ENCODE results near the gene SYT17.

SYT17 gene

DNA sequence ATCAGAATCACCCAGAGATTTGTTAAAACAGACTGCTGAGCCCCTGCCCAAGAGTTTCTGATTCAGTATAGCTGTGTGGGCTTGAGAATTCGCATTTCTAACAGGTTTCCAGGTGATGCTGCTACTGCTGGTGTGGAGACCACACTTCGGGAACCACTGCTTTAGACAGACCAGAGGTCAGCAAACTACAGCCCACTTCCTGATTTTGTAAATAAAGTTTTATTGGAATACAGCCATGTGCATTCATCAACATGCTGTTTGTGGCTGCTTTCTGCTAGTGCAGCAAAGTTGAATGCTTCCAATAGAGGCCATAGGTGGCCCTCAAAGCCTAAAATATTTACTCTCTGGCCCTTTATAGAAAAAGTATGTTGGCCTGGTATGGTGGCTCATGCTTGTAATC lies 84.9 kb downstream of the SYT17 start:
- no peak for DNase-seq (ENCODE audit: low spot score)
- FAIRE-seq: no peak

GRCh38 chr16:19254611-19255010 lies 86.6 kb downstream of the SYT17 start:
- FAIRE-seq: no peak
- DNase-seq (ENCODE audit: low spot score): no peak

GRCh38 chr16:19264123-19264673 lies 96.2 kb downstream of the SYT17 start:
- FAIRE-seq (no peak), DNase-seq (ENCODE audit: low spot score) (no peak)

GRCh38 chr16:19265380-19265930 lies 97.4 kb downstream of the SYT17 start:
- DNase-seq (ENCODE audit: low spot score): no peak
- FAIRE-seq: no peak

DNA sequence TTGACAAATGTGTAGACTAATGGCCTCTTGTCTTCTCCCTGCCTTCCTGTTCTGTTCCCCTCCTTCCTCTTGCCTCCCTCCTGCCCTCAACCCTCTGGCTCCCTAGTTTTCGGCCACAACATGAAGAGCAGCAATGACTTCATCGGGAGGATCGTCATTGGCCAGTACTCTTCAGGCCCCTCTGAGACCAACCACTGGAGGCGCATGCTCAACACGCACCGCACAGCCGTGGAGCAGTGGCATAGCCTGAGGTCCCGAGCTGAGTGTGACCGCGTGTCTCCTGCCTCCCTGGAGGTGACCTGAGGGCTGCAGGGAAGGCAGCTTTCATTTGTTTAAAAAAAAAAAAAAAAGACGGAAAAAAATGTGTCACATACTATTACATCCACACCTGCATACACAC lies 98.7 kb downstream of the SYT17 start:
- DNase-seq (ENCODE audit: low spot score) (no peak), FAIRE-seq (no peak)

DNA sequence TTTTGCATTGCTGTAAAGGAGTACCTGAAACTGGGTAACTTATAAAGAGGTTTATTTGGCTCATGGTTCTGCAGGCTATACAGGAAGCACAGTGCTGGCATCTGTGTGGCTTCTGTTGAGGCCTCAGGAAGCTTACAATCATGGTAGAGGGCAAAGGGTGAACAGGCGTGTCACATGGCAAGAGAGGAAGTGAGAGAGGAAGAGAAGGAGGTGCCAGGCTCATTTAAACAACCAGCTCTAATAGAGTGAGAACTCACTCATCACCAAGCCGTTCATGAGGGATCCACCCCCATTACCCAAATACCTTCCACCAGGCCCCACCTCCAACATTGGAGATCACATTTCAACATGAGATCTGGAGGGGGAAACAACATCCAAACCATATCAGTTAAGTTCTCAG lies 101.1 kb downstream of the SYT17 start:
- DNase-seq (ENCODE audit: low spot score): no peak
- no peak for FAIRE-seq

GRCh38 chr16:19274165-19274797 lies 106.2 kb downstream of the SYT17 start:
- no peak for FAIRE-seq
- no peak for DNase-seq (ENCODE audit: low spot score)

- FAIRE-seq (no peak), DNase-seq (ENCODE audit: low spot score) (no peak)
Measured at GRCh38 chr16:19278403-19278802, 110.4 kb downstream of the SYT17 start.

- FAIRE-seq (no peak), DNase-seq (ENCODE audit: low spot score) (no peak)
Measured at GRCh38 chr16:19281246-19281645, 113.2 kb downstream of the SYT17 start.

DNA sequence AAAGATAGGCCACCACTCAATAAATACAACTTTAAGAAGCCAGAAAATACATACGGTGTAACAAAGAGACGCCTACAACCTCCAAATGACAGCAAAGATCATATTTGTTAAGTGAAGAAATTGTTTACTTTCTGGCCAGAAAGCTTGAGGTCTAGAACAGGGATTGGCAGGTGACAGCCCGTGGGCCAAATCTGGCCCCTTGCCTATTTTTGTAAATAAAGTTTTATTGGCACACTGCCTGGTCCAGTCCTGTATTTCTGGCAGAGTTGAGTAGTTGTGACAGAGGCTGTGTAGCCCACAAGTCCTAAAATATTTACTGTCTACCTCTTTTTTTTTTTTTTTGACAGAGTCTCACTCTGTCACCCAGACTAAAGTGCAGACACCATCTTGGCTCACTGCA lies 114.1 kb downstream of the SYT17 start:
- no peak for FAIRE-seq
- DNase-seq (ENCODE audit: low spot score): no peak

DNA sequence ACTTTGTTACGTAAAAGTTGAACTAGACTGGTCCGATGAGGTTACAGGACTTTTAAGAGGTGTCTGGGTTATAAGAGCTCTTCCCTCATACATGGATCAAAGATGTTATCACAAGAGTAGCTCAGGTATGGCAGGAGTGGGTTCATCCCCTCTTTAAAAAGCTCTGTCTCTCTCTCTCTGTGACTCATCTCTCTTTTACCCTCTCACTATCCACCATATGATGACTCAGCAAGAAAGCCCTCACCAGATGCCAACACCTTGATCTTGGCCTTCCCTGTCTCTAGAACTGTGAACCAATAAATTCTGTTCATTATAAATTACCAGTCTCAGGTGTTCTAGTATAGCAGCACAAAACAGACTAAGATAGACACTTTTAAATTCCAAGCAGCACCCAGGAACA lies 115.6 kb downstream of the SYT17 start:
- FAIRE-seq: no peak
- DNase-seq (ENCODE audit: low spot score): peak; percentile 38

DNA sequence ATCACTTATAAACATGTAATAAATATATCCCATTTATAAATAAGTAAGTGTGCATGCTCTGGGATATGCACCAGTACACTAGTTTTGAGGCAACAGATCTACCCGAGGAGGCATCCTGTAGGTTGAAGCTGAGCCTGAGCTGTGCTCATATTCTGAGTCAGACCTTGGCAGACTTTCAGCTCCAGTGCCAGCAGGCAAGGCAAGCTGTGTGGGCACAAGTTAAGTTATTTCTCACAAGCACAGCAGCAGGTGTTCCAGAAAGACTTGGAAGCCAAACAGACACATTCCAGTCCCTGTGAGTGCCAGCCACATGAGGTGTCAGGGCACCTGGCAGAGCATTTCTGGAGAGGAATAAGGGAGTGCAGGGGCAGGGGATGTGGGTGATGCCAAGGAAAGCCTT lies 116.2 kb downstream of the SYT17 start:
- DNase-seq (ENCODE audit: low spot score): peak; percentile 76
- FAIRE-seq: no peak

- DNase-seq (ENCODE audit: low spot score): no peak
- no peak for FAIRE-seq
Measured at GRCh38 chr16:19285431-19285830, 117.4 kb downstream of the SYT17 start, which contains the start of gene CLEC19A. Gene CLEC19A (plus strand): TSS chr16:19285731. CDS start chr16:19285852, 121 bp downstream.

DNA sequence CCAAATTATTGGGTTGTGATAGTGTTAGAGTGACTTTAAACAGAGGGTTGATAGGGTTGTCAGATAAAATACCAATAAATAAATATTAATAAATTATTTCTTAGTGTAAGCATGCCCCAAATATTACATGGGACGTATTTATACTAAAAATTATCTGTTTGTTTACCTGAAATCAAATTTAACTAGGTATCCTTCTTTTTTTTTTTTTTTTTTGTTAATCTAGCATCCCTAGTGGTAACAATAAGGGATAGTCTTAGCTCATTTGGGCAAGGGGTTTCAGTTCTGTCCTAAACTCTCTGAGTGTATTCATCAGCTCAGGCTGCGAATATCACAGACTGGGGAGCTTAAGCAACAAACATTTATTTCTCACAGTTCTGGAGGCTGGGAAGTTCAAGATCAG lies 118.8 kb downstream of the SYT17 start:
- DNase-seq (ENCODE audit: low spot score) (no peak), FAIRE-seq (no peak)

GRCh38 chr16:19287241-19287640 lies 119.2 kb downstream of the SYT17 start:
- DNase-seq (ENCODE audit: low spot score) (no peak), FAIRE-seq (no peak)

GRCh38 chr16:19288872-19289799 lies 121.1 kb downstream of the SYT17 start:
- no peak for DNase-seq (ENCODE audit: low spot score)
- no peak for FAIRE-seq

- DNase-seq (ENCODE audit: low spot score) (peak; percentile 28), FAIRE-seq (no peak)
Measured at GRCh38 chr16:19289811-19290485, 121.9 kb downstream of the SYT17 start.

DNA sequence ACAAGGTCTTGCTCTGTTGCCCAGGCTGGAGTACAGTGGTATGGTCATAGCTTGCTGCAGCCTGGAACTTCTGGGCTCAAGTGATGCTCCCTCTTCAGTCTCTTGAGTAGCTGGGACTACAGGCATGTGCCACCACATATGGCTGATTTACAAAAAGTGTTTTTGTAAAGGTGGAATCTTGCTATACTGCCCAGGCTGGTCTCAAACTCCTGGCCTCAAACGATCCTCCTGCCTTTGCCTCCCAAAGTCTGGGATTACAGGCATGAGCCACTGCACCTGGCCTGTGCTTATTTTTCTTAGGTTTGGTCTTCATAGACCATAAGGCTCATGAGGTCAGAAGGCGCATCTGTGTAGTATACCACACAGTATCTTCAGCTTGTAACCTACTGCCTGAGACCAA lies 122.8 kb downstream of the SYT17 start:
- DNase-seq (ENCODE audit: low spot score): no peak
- FAIRE-seq: no peak

DNA sequence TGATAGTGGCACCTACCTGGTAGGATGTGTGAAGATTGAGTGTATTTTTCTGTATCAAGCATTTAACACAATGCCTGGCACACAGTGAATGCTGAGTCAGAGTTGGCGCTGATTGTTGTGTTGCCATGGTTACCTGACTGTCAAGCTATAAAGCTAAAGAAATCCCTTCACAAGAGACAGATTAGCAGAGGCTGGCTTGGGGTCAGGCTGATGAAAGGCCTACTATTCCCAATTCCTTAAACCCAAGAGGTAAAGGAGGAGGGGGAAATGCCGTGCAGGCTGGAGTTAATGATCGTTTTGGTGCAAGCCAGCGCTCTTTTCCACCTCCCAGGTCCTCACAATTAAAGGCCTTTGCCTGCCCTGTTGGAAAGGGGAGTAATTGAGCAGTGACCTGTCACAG lies 123.4 kb downstream of the SYT17 start:
- DNase-seq (ENCODE audit: low spot score): peak; percentile 34
- no peak for FAIRE-seq

GRCh38 chr16:19292186-19292585 lies 124.1 kb downstream of the SYT17 start:
- FAIRE-seq: no peak

GRCh38 chr16:19294156-19294649 lies 126.2 kb downstream of the SYT17 start:
- FAIRE-seq: no peak
- no peak for DNase-seq (ENCODE audit: low spot score)

More at GRCh38 chr16:19292186-19292585, 124.1 kb downstream of the SYT17 start:
- no peak for DNase-seq (ENCODE audit: low spot score)

Measured in urothelium cell line (cell line).